K562 (cell line): ENCODE data around the gene PSD4. TPM values are rescaled to one million over a fixed set of nuclear protein-coding genes. Genes with fewer than 3 reads are reported as not detected.

Experiments
- ATAC-seq: fragments of 200-7000 bp; cut with Tn5 transposase; 3 replicates; pipeline ENCODE4 v1.9.1; 2020; ENCODE audit warnings: moderate library complexity
- BruUV-seq: library from RNA; stranded (reverse); fragments of 400-500 nt; replicated peaks from 2 replicates; lab custom pipeline; 2021; lab: Mats Ljungman, UMichigan
- CTCF ChIA-PET: fragments of 300-600 bp; formaldehyde crosslinking; extraction: SDS; loops from one replicate; lab custom pipeline; 2021; ENCODE audit warnings: low intra/inter-chr PET ratio; lab: Yijun Ruan, JAX
- POLR2A ChIA-PET: fragments of 300-600, 350-650 bp; sonication (Branson Sonifier 250); formaldehyde crosslinking; extraction: SDS; loops from one replicate; lab custom pipeline; 2021; ENCODE audit warnings: antibody characterized with exemption, inconsistent platforms; lab: Yijun Ruan, JAX
- DNase-seq, 4 experiments: peaks; one replicate each; pipeline versions ENCODE4 v3.0.0 to v3.0.0-alpha.2; 2011 to 2018; ENCODE audit warnings: low spot score in 3 of 4, mixed read lengths in 3 of 4; ENCODE audit errors: extremely low read depth in 1 of 4
- FAIRE-seq: peaks from 2 replicates; lab custom pipeline; 2011; peaks lifted over from hg19 to GRCh38; lab: Jason Lieb, UNC
- H2AFZ ChIP-seq: 2 replicates; pipeline ENCODE4 v1.6.0; 2011; ENCODE audit warnings: low read depth, low read length, control low read depth, inconsistent platforms
- H3K27ac ChIP-seq: fragments of 200-600 bp; 3 replicates; pipeline ENCODE4 v1.8.0; 2011; ENCODE audit warnings: low read depth, mild to moderate bottlenecking, control low read depth, inconsistent platforms, low read length, moderate library complexity, mixed read lengths; ENCODE audit errors: extremely low read depth
- H3K27me3 ChIP-seq, 2 experiments: fragments of 300-600 bp in 1 of 2; 2 replicates in 1 of 2; 3 replicates in 1 of 2; pipeline versions ENCODE4 v1.6.0 to v1.8.0; 2011; ENCODE audit warnings: inconsistent platforms in 2 of 2, low read length in 2 of 2, mild to moderate bottlenecking in 1 of 2, mixed read lengths in 1 of 2, moderate library complexity in 1 of 2; ENCODE audit not compliant: control insufficient read depth in 2 of 2, insufficient read depth in 2 of 2
- H3K36me3 ChIP-seq: fragments of 300-600 bp; 3 replicates; pipeline ENCODE4 v1.8.0; 2011; ENCODE audit warnings: mild to moderate bottlenecking, low read length, inconsistent platforms; ENCODE audit not compliant: control insufficient read depth, insufficient read depth
- H3K4me1 ChIP-seq, 2 experiments: fragments of 200-600 bp in 1 of 2; replicated peaks in 1 of 2; 2 replicates in 1 of 2; 3 replicates in 1 of 2; pipeline versions ENCODE4 v1.5.1 to v1.8.0; 2011; ENCODE audit warnings: inconsistent platforms in 2 of 2, low read length in 2 of 2, mild to moderate bottlenecking in 1 of 2, mixed read lengths in 1 of 2, moderate library complexity in 1 of 2; ENCODE audit not compliant: control insufficient read depth in 2 of 2, insufficient read depth in 2 of 2
- H3K4me2 ChIP-seq: 2 replicates; pipeline ENCODE4 v1.6.1; 2011; ENCODE audit warnings: low read length, control low read depth, inconsistent platforms, mixed read lengths; ENCODE audit not compliant: insufficient read depth
- H3K4me3 ChIP-seq: fragments of 200-600 bp; sonication (generic), shearing (Covaris generic); 2 replicates; pipeline ENCODE4 v1.5.1; 2016; ENCODE audit warnings: control low read depth, inconsistent platforms
- H3K79me2 ChIP-seq: fragments of 200-600 bp; 3 replicates; pipeline ENCODE4 v1.8.0; 2011; ENCODE audit warnings: low read length, inconsistent platforms; ENCODE audit not compliant: control insufficient read depth, insufficient read depth
- H3K9ac ChIP-seq, 2 experiments: 2 replicates each; pipeline versions ENCODE4 v1.6.0 to v1.6.1; 2011; ENCODE audit warnings: low read depth in 2 of 2, low read length in 2 of 2, control low read depth in 1 of 2, inconsistent platforms in 1 of 2, mild to moderate bottlenecking in 1 of 2, mixed read lengths in 1 of 2; ENCODE audit not compliant: insufficient read depth in 1 of 2
- H3K9me1 ChIP-seq: one replicate; pipeline ENCODE4 v1.6.0; 2011; ENCODE audit warnings: inconsistent platforms, mild to moderate bottlenecking, low read length, moderate library complexity; ENCODE audit not compliant: control insufficient read depth, insufficient read depth
- H3K9me3 ChIP-seq: replicated peaks from 2 replicates; pipeline ENCODE4 v1.5.1; 2011; ENCODE audit warnings: low read depth, low read length, inconsistent platforms; ENCODE audit not compliant: control insufficient read depth, insufficient read depth
- H4K20me1 ChIP-seq: replicated peaks from 2 replicates; pipeline ENCODE4 v1.6.1; 2011; ENCODE audit warnings: low read length, inconsistent platforms, mixed read lengths; ENCODE audit not compliant: control insufficient read depth, insufficient read depth
- ARNT ChIP-seq, 2 experiments: fragments of 450-650 bp; IDR thresholded peaks; 2 replicates each; pipeline ENCODE4 v1.6.1; 2016; ENCODE audit warnings: mild to moderate bottlenecking in 1 of 2
- CLOCK ChIP-seq: fragments of 250-450 bp; sonication (Bioruptor Pico); IDR thresholded peaks from 2 replicates; pipeline ENCODE4 v1.4.0; 2020; ENCODE audit warnings: mild to moderate bottlenecking, moderate library complexity, borderline replicate concordance
- HDAC6 ChIP-seq: IDR thresholded peaks from 2 replicates; pipeline ENCODE4 v1.6.1; 2012; ENCODE audit warnings: low read depth, mild to moderate bottlenecking, control low read depth, inconsistent platforms, low read length, moderate library complexity
- MAFF ChIP-seq: IDR thresholded peaks from 2 replicates; pipeline ENCODE4 v1.6.1; 2012; ENCODE audit warnings: low read length, improper control_type of control experiment
- RBM34 ChIP-seq: fragments of 200-400 bp; formaldehyde crosslinking; IDR thresholded peaks from 2 replicates; pipeline ENCODE4 v1.6.1; 2018; ENCODE audit warnings: low read length, borderline replicate concordance; ENCODE audit not compliant: insufficient read depth
- TCF3 ChIP-seq: sonication (generic); formaldehyde crosslinking; IDR thresholded peaks from 2 replicates; pipeline ENCODE4 v1.4.0; 2020; ENCODE audit warnings: mild to moderate bottlenecking, missing genetic modification reagents
- ZNF311 ChIP-seq: fragments of 250-450 bp; sonication (Bioruptor Pico); IDR thresholded peaks from 2 replicates; pipeline ENCODE4 v1.4.0; 2020; ENCODE audit warnings: mild to moderate bottlenecking, moderate library complexity
- ZNF316 ChIP-seq: fragments of 450-650 bp; IDR thresholded peaks from 2 replicates; pipeline ENCODE4 v1.6.1; 2016
- ZNF408 ChIP-seq: fragments of 250-450 bp; sonication (Bioruptor Pico); IDR thresholded peaks from 2 replicates; pipeline ENCODE4 v1.4.0; 2020; ENCODE audit warnings: low read depth, mild to moderate bottlenecking, moderate library complexity
- WGBS: fragments of 100-300 bp; shearing (Covaris generic); methylation state at CpG from one replicate; pipeline ENCODE4 v1.1.6; 2016; ENCODE audit warnings: low coverage, mixed read lengths; ENCODE audit not compliant: insufficient coverage; ENCODE audit errors: missing lambda C conversion rate; 5-methylcytosine and 5-hydroxymethylcytosine counted together
- in situ Hi-C: fragments of 300-500 bp; cut with MboI; formaldehyde crosslinking; loops from 4 replicates; pipeline ENCODE4 v1.15.0; 2018; ENCODE audit warnings: inconsistent platforms, mixed read lengths
- intact Hi-C: fragments of 100-400 bp; cut with micrococcal nuclease; formaldehyde crosslinking; loops from 2 replicates; pipeline ENCODE4 v1.14.2; 2022
- polyA plus RNA-seq, 8 experiments: library from polyadenylated mRNA; depleted of rRNA in 4 of 8; stranded (reverse) in 5 of 8; unstranded in 3 of 8; fragments of >200 nt; fragmentation: Nextera tagmentation in 2 of 8; fragmentation: Illumina TruSeq in 1 of 8; extraction: Ambion mirVana in 2 of 8; extraction: Trizol in 1 of 8; gene quantifications; 2 replicates each; pipeline versions ENCODE4 v1.2.1 to v1.2.3, GENCODE V29; 2011 to 2014; ENCODE audit warnings: inconsistent platforms in 1 of 8, missing spikeins in 1 of 8
- total RNA-seq, 7 experiments: library from RNA; depleted of rRNA in 6 of 7; stranded (reverse); fragments of >200 nt in 6 of 7; fragmentation: Illumina TruSeq in 2 of 7; extraction: Trizol in 2 of 7; gene quantifications; 2 replicates each; pipeline versions ENCODE4 v1.2.1 to v1.2.3, GENCODE V29; 2011 to 2021; ENCODE audit warnings: low replicate concordance in 1 of 7
- TF ChIP-seq, protein P1 (sequence below): IDR thresholded peaks from 3 replicates; pipeline ENCODE4 v1.6.1; 2011; ENCODE audit warnings: borderline replicate concordance, mild to moderate bottlenecking; ENCODE audit not compliant: insufficient read length, insufficient read depth
- TF ChIP-seq, protein P2 (sequence below), 3 experiments: IDR thresholded peaks in 2 of 3; conservative IDR thresholded peaks in 1 of 3; 2 replicates each; pipeline ENCODE4 v1.5.1; 2011 to 2012; ENCODE audit warnings: low read length in 3 of 3, mild to moderate bottlenecking in 3 of 3, control low read depth in 2 of 3, improper control_type of control experiment in 1 of 3, inconsistent platforms in 1 of 3, low read depth in 1 of 3, mixed read lengths in 1 of 3, moderate library complexity in 1 of 3; ENCODE audit not compliant: insufficient read depth in 2 of 3
- TF ChIP-seq, protein P3 (sequence below): sonication (generic); formaldehyde crosslinking; IDR thresholded peaks from 2 replicates; pipeline ENCODE4 v1.5.0; 2020; ENCODE audit warnings: missing genetic modification reagents

Gene PSD4
- total and polyA plus RNA-seq, 9 of the 15 experiments (the other 6 are each of a cell fraction or from before 2014, with no cell fraction given), result 0.46 to 54.0 (median 20.8) TPM

- FAIRE-seq, result peak; percentile 91
- TF ChIP-seq ARNT (IDR thresholded peaks at IDR 0.05) (0 out of 4 replicates have a peak, but pooled peaks of 1 of the 2 experiments have one; percentile 24), HDAC6 (no peak), ZNF316 (peak; percentile 49; the same call in 1 of the 2 replicates), RBM34 (no peak), ZNF311 (CRISPR knock-in tag) (no peak), TCF3 (CRISPR knock-in tag) (no peak), CLOCK (CRISPR knock-in tag) (no peak), ZNF408 (no peak), MAFF (0 out of 2 replicates have a peak, but pooled peaks have one; percentile 1)
- TF ChIP-seq, protein P1, sequence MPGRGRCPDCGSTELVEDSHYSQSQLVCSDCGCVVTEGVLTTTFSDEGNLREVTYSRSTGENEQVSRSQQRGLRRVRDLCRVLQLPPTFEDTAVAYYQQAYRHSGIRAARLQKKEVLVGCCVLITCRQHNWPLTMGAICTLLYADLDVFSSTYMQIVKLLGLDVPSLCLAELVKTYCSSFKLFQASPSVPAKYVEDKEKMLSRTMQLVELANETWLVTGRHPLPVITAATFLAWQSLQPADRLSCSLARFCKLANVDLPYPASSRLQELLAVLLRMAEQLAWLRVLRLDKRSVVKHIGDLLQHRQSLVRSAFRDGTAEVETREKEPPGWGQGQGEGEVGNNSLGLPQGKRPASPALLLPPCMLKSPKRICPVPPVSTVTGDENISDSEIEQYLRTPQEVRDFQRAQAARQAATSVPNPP, result no peak
- TF ChIP-seq, protein P2, sequence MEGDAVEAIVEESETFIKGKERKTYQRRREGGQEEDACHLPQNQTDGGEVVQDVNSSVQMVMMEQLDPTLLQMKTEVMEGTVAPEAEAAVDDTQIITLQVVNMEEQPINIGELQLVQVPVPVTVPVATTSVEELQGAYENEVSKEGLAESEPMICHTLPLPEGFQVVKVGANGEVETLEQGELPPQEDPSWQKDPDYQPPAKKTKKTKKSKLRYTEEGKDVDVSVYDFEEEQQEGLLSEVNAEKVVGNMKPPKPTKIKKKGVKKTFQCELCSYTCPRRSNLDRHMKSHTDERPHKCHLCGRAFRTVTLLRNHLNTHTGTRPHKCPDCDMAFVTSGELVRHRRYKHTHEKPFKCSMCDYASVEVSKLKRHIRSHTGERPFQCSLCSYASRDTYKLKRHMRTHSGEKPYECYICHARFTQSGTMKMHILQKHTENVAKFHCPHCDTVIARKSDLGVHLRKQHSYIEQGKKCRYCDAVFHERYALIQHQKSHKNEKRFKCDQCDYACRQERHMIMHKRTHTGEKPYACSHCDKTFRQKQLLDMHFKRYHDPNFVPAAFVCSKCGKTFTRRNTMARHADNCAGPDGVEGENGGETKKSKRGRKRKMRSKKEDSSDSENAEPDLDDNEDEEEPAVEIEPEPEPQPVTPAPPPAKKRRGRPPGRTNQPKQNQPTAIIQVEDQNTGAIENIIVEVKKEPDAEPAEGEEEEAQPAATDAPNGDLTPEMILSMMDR (IDR thresholded peaks at IDR 0.05 in 2 of 3, conservative IDR thresholded peaks at IDR 0.05 in 1 of 3; ENCODE audit: insufficient read depth in 2 of 3, low read depth in 1 of 3, low read length in 3 of 3), result peak; percentile 71 to 87 (median 78)
- TF ChIP-seq, protein P3, sequence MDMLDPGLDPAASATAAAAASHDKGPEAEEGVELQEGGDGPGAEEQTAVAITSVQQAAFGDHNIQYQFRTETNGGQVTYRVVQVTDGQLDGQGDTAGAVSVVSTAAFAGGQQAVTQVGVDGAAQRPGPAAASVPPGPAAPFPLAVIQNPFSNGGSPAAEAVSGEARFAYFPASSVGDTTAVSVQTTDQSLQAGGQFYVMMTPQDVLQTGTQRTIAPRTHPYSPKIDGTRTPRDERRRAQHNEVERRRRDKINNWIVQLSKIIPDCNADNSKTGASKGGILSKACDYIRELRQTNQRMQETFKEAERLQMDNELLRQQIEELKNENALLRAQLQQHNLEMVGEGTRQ (CRISPR knock-in tag), result no peak
Observed at GRCh38 chr2:113138428-113139322, 35.1 kb upstream of the PSD4 start.

More at GRCh38 chr2:113138428-113139322, 35.1 kb upstream of the PSD4 start:
- Histone ChIP-seq H3K4me2 (peak overlapping the region; percentile 53; the same call in 1 of the 2 replicates), H2AFZ (peak overlapping the region; percentile 74), H3K79me2 (no peaks in the 10 kb centered on the region), H3K4me1 (peaks cover 0 to 5% of the 10 kb centered on the region in 2 experiments; a peak in 2 of 5 replicates), H4K20me1 (no peaks in the 10 kb centered on the region), H3K27ac (no peak overlapping the region), H3K27me3 (0 out of 5 replicates have a peak, but pooled peaks cover 2 to 4% of the 10 kb centered on the region in 2 experiments), H3K9me1 (no peaks in the 10 kb centered on the region), H3K4me3 (no peak overlapping the region), H3K9ac (peak overlapping the region in 1 of 2 experiments; percentile 5; a peak in 1 of 4 replicates), H3K36me3 (no peaks in the 10 kb centered on the region), H3K9me3 (no peaks in the 10 kb centered on the region)
- no TSS peak for BruUV-seq
- DNase-seq (peak; percentile 67 to 83 (median 78)), ATAC-seq (peak; percentile 90)
- ChIA-PET CTCF (interaction anchor here (0.7 to 2.9 kb wide), 5 partner anchors 53 to 251 kb away, joined by 3 to 30 read pairs (median 3); no protein-coding TSS in a partner anchor), POLR2A (interaction anchor here (0.5 to 1.0 kb wide), 4 partner anchors 36 to 110 kb away, joined by 3 to 4 read pairs (median 3); no protein-coding TSS in a partner anchor)
- intact Hi-C loops, result loop anchor here (1.0 to 5.0 kb wide), 5 partner anchors 34 to 254 kb away; partner anchors contain the start of gene PSD4
- 26% methylated on average over 13 of the region's 13 CpGs for WGBS
- in situ Hi-C loops, result loop anchor here (5.0 kb wide), 1 partner anchor 234 kb away; no protein-coding TSS in a partner anchor
